Measurements from ENCODE around the gene ZNF587. TPM values are rescaled to one million over a fixed set of nuclear protein-coding genes. Genes with fewer than 3 reads are reported as not detected.
A peak's percentile ranks its signal among the peaks of the same experiment; 100 is the strongest.
"Not testable (repeated sequence)": the region's sequence is repeated elsewhere in the genome, so short reads cannot be mapped to it uniquely, and the experiment has no call there.

The ZNF587 gene
- 9.8 TPM for polyA plus RNA-seq (2013, experiment 1 of 2)
- 10.2 TPM for polyA plus RNA-seq (2013, experiment 2 of 2)

- peaks cover 21 to 34% of the 10 kb centered on the region in 2 experiments for H3K36me3 ChIP-seq (ENCODE audit: control insufficient read depth in 1 of 2, insufficient read depth in 2 of 2, low read depth in 1 of 2, low read length in 2 of 2)
- not testable (repeated sequence) for H2BK5ac ChIP-seq (ENCODE audit: low read depth, low read length, poor library complexity, severe bottlenecking); H3K27me3 ChIP-seq (ENCODE audit: control insufficient read depth in 1 of 2, insufficient read depth in 1 of 2, low read length in 2 of 2); H3K23ac ChIP-seq (ENCODE audit: low read length in 2 of 2); H3K79me1 ChIP-seq (replicated peaks; ENCODE audit: low read length, poor library complexity, severe bottlenecking); H3K4me1 ChIP-seq (ENCODE audit: control insufficient read depth, insufficient read depth, low read depth, low read length); H3K9me3 ChIP-seq (ENCODE audit: control insufficient read depth, low read length); H4K91ac ChIP-seq (ENCODE audit: low read length); H2BK15ac ChIP-seq (ENCODE audit: low read depth, poor library complexity, severe bottlenecking); H2BK12ac ChIP-seq (ENCODE audit: low read length in 2 of 2); H4K8ac ChIP-seq (ENCODE audit: low read length); H2BK120ac ChIP-seq (ENCODE audit: low read depth, low read length)
- H3K18ac ChIP-seq (ENCODE audit: low read depth in 1 of 2, low read length in 2 of 2): peak within 1 kb of the TSS in 1 of 2 experiments; percentile 76
- peak within 1 kb of the TSS; percentile 49 for H2AK5ac ChIP-seq (ENCODE audit: low read length, severe bottlenecking)
- H3K14ac ChIP-seq (ENCODE audit: low read length in 2 of 2): peak within 1 kb of the TSS in 1 of 2 experiments; percentile 79
- peak within 1 kb of the TSS; percentile 79 for H3K27ac ChIP-seq (ENCODE audit: low read length, poor library complexity, severe bottlenecking)
- DNase-seq: peak; percentile 87
- H3K4me2 ChIP-seq (ENCODE audit: low read length, poor library complexity, severe bottlenecking): peak within 1 kb of the TSS; percentile 59
- H3K4ac ChIP-seq (ENCODE audit: low read depth in 1 of 2, low read length in 2 of 2): peak within 1 kb of the TSS in 1 of 2 experiments; percentile 69
- peak within 1 kb of the TSS; percentile 76 to 90 for H3K4me3 ChIP-seq (ENCODE audit: insufficient read depth in 1 of 2, low read depth in 1 of 2, low read length in 2 of 2)
- H3K9ac ChIP-seq (ENCODE audit: low read length): peak within 1 kb of the TSS; percentile 96
- H2AFZ ChIP-seq (ENCODE audit: low read depth, low read length): peak within 1 kb of the TSS; percentile 42
- 5% methylated on average over 42 of the region's 42 CpGs for WGBS
Measured at GRCh38 chr19:57849666-57850473, at the start of gene ZNF587. TSS of gene ZNF587 (plus strand) at chr19:57849859. CDS start at chr19:57850039, 180 bp downstream.

DNA sequence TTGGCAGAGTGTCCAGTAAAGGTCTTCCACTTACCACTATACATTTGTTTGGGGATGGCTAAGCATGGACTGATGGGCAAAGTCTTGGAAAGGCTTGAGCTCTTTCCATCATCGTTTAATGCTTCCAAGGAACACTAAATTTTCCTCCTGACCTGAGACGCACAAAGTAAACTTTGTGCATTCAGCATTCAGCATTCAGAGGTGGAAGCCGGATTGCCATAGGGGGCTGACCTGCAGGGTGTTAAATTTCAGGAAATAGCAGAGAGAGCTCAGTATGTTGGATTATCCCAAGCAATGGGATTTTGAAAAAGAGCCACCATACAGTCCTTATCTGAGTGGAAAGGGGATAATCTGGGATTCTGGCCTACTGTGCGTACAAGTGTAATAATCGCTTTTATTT lies 49.0 kb upstream of the ZNF587 start:
- Histone ChIP-seq H4K91ac (ENCODE audit: low read length) (no peak overlapping the region), H3K27me3 (ENCODE audit: control insufficient read depth in 1 of 2, insufficient read depth in 1 of 2, low read length in 2 of 2) (no peaks in the 10 kb centered on the region), H3K36me3 (ENCODE audit: control insufficient read depth in 1 of 2, insufficient read depth in 2 of 2, low read depth in 1 of 2, low read length in 2 of 2) (peaks cover 0 to 22% of the 10 kb centered on the region in 2 experiments), H3K4me3 (ENCODE audit: insufficient read depth in 1 of 2, low read depth in 1 of 2, low read length in 2 of 2) (no peak overlapping the region), H2AK5ac (ENCODE audit: low read length, severe bottlenecking) (no peak overlapping the region), H3K9ac (ENCODE audit: low read length) (no peak overlapping the region), H2BK15ac (ENCODE audit: low read depth, poor library complexity, severe bottlenecking) (no peak overlapping the region), H2BK120ac (ENCODE audit: low read depth, low read length) (no peak overlapping the region), H4K8ac (ENCODE audit: low read length) (no peak overlapping the region), H2AFZ (ENCODE audit: low read depth, low read length) (no peak overlapping the region), H3K4ac (ENCODE audit: low read depth in 1 of 2, low read length in 2 of 2) (no peak overlapping the region), H3K4me1 (ENCODE audit: control insufficient read depth, insufficient read depth, low read depth, low read length) (peaks cover 6% of the 10 kb centered on the region), H2BK12ac (ENCODE audit: low read length in 2 of 2) (no peak overlapping the region), H3K9me3 (ENCODE audit: control insufficient read depth, low read length) (no peaks in the 10 kb centered on the region), H3K14ac (ENCODE audit: low read length in 2 of 2) (no peak overlapping the region), H2BK5ac (ENCODE audit: low read depth, low read length, poor library complexity, severe bottlenecking) (no peak overlapping the region), H3K4me2 (ENCODE audit: low read length, poor library complexity, severe bottlenecking) (no peak overlapping the region), H3K18ac (ENCODE audit: low read depth in 1 of 2, low read length in 2 of 2) (no peak overlapping the region), H3K79me1 (replicated peaks; ENCODE audit: low read length, poor library complexity, severe bottlenecking) (peaks cover 20% of the 10 kb centered on the region), H3K23ac (ENCODE audit: low read length in 2 of 2) (no peak overlapping the region), H3K27ac (ENCODE audit: low read length, poor library complexity, severe bottlenecking) (no peak overlapping the region)
- 81% methylated on average over 5 of the region's 5 CpGs for WGBS
- no peak for DNase-seq

DNA sequence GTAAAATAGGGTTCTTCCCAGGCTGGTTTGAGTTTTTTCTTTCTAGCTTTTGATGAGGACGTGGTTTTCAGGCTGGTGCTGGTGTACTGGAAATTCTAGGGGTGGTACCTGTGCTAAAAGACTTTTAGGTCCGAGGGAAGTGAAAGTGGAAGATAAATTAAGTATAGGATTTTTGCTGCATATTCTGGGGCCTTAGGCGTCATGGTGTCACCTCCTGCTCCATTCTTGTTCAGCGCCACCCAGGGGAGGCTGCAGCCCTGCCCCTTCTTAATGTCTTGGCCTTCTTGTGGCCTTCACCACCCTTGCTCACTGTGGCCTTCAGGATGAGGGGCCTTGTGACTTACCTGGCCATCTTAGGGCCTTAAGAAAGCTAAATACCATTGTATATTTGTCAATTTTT lies 47.4 kb upstream of the ZNF587 start:
- DNase-seq: no peak
- no peak overlapping the region for H4K91ac ChIP-seq (ENCODE audit: low read length)

GRCh38 chr19:57803265-57803593 lies 46.4 kb upstream of the ZNF587 start:
- DNase-seq: no peak
- 3% methylated on average over 6 of the region's 6 CpGs for WGBS
- Histone ChIP-seq H3K9ac (ENCODE audit: low read length) (peak overlapping the region; percentile 90), H3K23ac (ENCODE audit: low read length in 2 of 2) (no peak overlapping the region), H3K79me1 (replicated peaks; ENCODE audit: low read length, poor library complexity, severe bottlenecking) (peaks cover 28% of the 10 kb centered on the region), H3K36me3 (ENCODE audit: control insufficient read depth in 1 of 2, insufficient read depth in 2 of 2, low read depth in 1 of 2, low read length in 2 of 2) (peaks cover 15 to 21% of the 10 kb centered on the region in 2 experiments), H4K8ac (ENCODE audit: low read length) (no peak overlapping the region), H3K4me2 (ENCODE audit: low read length, poor library complexity, severe bottlenecking) (peak overlapping the region; percentile 92), H2BK120ac (ENCODE audit: low read depth, low read length) (peak overlapping the region; percentile 98), H3K9me3 (ENCODE audit: control insufficient read depth, low read length) (no peaks in the 10 kb centered on the region), H2AK5ac (ENCODE audit: low read length, severe bottlenecking) (no peak overlapping the region), H3K27me3 (ENCODE audit: control insufficient read depth in 1 of 2, insufficient read depth in 1 of 2, low read length in 2 of 2) (no peaks in the 10 kb centered on the region), H2BK15ac (ENCODE audit: low read depth, poor library complexity, severe bottlenecking) (no peak overlapping the region), H3K4me1 (ENCODE audit: control insufficient read depth, insufficient read depth, low read depth, low read length) (peaks cover 9% of the 10 kb centered on the region), H3K4ac (ENCODE audit: low read depth in 1 of 2, low read length in 2 of 2) (no peak overlapping the region), H3K14ac (ENCODE audit: low read length in 2 of 2) (no peak overlapping the region), H2BK12ac (ENCODE audit: low read length in 2 of 2) (no peak overlapping the region), H3K18ac (ENCODE audit: low read depth in 1 of 2, low read length in 2 of 2) (no peak overlapping the region), H3K27ac (ENCODE audit: low read length, poor library complexity, severe bottlenecking) (peak overlapping the region; percentile 100), H3K4me3 (ENCODE audit: insufficient read depth in 1 of 2, low read depth in 1 of 2, low read length in 2 of 2) (peak overlapping the region; percentile 71 to 79), H4K91ac (ENCODE audit: low read length) (no peak overlapping the region), H2AFZ (ENCODE audit: low read depth, low read length) (no peak overlapping the region), H2BK5ac (ENCODE audit: low read depth, low read length, poor library complexity, severe bottlenecking) (peak overlapping the region; percentile 99)

More for the DNA sequence above, 47.4 kb upstream of the ZNF587 start:
- Histone ChIP-seq H4K8ac (ENCODE audit: low read length) (peak overlapping the region; percentile 96), H3K9ac (ENCODE audit: low read length) (no peak overlapping the region), H2BK5ac (ENCODE audit: low read depth, low read length, poor library complexity, severe bottlenecking) (no peak overlapping the region), H3K27ac (ENCODE audit: low read length, poor library complexity, severe bottlenecking) (peak overlapping the region; percentile 3), H3K4me2 (ENCODE audit: low read length, poor library complexity, severe bottlenecking) (no peak overlapping the region), H3K4me1 (ENCODE audit: control insufficient read depth, insufficient read depth, low read depth, low read length) (peaks cover 9% of the 10 kb centered on the region), H2BK15ac (ENCODE audit: low read depth, poor library complexity, severe bottlenecking) (no peak overlapping the region), H2BK12ac (ENCODE audit: low read length in 2 of 2) (no peak overlapping the region), H3K14ac (ENCODE audit: low read length in 2 of 2) (no peak overlapping the region), H3K36me3 (ENCODE audit: control insufficient read depth in 1 of 2, insufficient read depth in 2 of 2, low read depth in 1 of 2, low read length in 2 of 2) (peaks cover 11 to 13% of the 10 kb centered on the region in 2 experiments), H2AK5ac (ENCODE audit: low read length, severe bottlenecking) (peak overlapping the region; percentile 87), H3K18ac (ENCODE audit: low read depth in 1 of 2, low read length in 2 of 2) (no peak overlapping the region), H3K4me3 (ENCODE audit: insufficient read depth in 1 of 2, low read depth in 1 of 2, low read length in 2 of 2) (no peak overlapping the region), H3K4ac (ENCODE audit: low read depth in 1 of 2, low read length in 2 of 2) (no peak overlapping the region), H3K79me1 (replicated peaks; ENCODE audit: low read length, poor library complexity, severe bottlenecking) (peaks cover 22% of the 10 kb centered on the region), H3K23ac (ENCODE audit: low read length in 2 of 2) (no peak overlapping the region), H3K9me3 (ENCODE audit: control insufficient read depth, low read length) (no peaks in the 10 kb centered on the region), H2BK120ac (ENCODE audit: low read depth, low read length) (no peak overlapping the region), H3K27me3 (ENCODE audit: control insufficient read depth in 1 of 2, insufficient read depth in 1 of 2, low read length in 2 of 2) (no peaks in the 10 kb centered on the region), H2AFZ (ENCODE audit: low read depth, low read length) (no peak overlapping the region)
- 86% methylated on average over 4 of the region's 4 CpGs for WGBS
